GM18907 (cell line): Measurements from ENCODE around the gene MEF2A.
"Not testable (repeated sequence)": the region's sequence is repeated elsewhere in the genome, so short reads cannot be mapped to it uniquely, and the experiment has no call there.

Experiments used
- ATAC-seq: cut with Tn5 transposase; IDR thresholded peaks from one replicate; pipeline ENCODE4 v1.9.1; 2021; ENCODE audit warnings: mild to moderate bottlenecking, moderate library complexity; ENCODE audit not compliant: unreplicated experiment

Gene MEF2A

GRCh38 chr15:99644913-99645542 is 79.2 kb downstream of the MEF2A start:
- ATAC-seq: no peak

DNA sequence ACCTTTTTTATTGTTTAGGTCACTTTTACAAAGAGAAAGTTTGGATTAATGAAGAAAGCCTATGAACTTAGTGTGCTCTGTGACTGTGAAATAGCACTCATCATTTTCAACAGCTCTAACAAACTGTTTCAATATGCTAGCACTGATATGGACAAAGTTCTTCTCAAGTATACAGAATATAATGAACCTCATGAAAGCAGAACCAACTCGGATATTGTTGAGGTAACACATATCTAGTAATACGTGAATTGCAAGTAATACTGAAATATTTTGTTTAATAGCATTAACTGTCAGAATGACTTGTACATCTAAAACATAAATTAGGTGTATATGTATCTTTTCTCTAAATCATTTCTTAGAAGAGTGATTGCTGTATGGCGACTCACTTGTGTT is 79.8 kb downstream of the MEF2A start:
- ATAC-seq: no peak

- ATAC-seq: no peak
Observed at GRCh38 chr15:99645951-99646350, 80.2 kb downstream of the MEF2A start.

DNA sequence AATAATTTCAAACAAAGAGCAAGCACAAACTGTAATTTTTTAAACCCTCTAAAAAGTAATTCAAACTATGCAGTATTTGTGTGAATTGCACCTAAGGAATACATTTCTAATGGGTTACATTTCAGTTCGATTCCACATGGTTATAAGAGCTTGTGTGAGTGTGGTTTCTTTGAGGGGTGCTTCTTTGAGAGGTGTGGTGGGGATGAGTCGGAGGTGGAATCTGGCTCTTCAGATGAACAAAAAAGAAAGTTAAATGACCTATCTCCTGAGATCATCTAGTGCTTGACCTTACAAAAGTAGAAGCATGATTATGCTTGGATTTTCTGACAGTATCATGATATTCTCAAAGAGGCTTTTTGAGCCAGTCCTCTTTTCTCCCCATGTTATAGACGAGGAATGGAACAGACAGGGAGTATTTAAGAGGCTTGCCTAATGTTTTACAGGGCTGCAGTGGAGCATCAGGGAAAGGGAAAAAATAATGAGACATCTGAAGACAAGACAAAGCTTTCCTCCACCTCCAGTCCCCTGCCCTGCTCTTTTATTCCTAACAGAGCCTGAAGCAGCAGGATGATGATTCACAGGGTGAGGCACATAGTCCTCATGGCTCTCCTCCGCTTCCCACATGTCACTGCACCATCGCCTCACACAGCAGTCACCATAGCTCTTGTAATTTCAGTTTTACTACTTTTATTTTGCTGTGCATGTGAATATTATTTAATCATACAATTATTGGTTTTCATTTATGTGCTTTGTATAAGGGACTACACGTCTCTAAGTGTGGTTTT is 85.4 kb downstream of the MEF2A start:
- ATAC-seq: no peak

GRCh38 chr15:99656205-99656604 is 90.4 kb downstream of the MEF2A start:
- no peak for ATAC-seq

DNA sequence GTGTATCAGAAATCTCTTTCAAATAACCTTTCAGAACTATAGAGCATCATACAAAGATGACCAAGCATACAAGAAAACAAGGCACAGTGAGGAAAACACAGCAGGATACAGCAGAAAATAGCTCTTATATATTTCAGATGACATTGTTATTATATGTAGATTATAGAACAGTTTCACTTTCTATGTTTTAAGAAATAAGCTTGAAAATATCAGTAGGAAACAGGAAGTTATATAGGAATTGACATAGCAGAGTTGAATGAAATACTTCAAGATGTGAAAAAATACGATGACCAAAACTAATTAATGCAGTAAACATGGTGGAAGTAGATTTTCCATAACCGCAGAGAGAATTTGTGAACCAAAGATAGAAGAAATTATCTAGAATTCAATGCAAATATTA is 92.2 kb downstream of the MEF2A start:
- no peak for ATAC-seq

- ATAC-seq: no peak
Observed at GRCh38 chr15:99662903-99663302, 97.1 kb downstream of the MEF2A start.

- not testable (repeated sequence) for ATAC-seq
Observed at GRCh38 chr15:99666073-99666472, 100.3 kb downstream of the MEF2A start.

- ATAC-seq: no peak
Observed at GRCh38 chr15:99668533-99669182, 102.9 kb downstream of the MEF2A start.

DNA sequence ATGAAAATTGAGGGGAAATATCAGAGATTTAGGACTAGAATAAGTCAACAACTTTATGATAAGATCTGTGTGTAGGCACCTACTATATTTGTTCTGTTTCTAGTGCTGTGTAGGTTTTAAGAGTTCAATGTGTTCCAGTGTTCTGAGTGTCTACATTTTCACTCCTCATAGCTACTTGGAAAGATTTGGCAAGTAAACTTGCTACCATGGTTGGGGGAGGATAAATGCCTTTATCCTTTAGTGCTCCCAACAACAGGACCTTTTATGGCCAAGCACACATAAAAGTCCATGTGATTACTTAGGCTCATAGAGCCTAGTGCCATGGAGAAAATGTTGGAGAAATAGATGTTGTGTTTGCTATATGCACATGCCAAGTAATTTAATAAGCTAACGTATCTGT is 103.5 kb downstream of the MEF2A start:
- no peak for ATAC-seq

- no peak for ATAC-seq
Observed at GRCh38 chr15:99671926-99672635, 106.3 kb downstream of the MEF2A start.

GRCh38 chr15:99673111-99673510 is 107.3 kb downstream of the MEF2A start:
- no peak for ATAC-seq

GRCh38 chr15:99674279-99674678 is 108.5 kb downstream of the MEF2A start:
- no peak for ATAC-seq

GRCh38 chr15:99677540-99678134 is 111.9 kb downstream of the MEF2A start:
- peak; percentile 68 for ATAC-seq

DNA sequence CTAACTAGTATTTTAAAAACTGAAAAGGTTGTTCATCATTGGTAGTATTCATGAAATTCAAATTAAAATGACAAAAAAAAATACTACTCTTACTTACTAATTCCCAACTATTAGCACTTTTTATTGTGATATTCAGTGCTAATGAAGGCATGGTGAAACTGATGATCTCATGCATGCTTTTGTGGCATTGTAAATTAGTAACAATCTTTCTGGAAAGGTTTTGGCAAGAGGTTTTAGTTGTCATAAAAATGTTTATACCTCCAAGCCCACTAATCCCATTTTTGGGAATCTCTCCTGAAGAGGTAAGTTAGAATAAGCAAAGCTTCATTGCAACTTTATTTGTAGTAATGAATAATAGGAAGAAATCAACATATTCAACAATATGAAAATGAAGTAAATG is 114.5 kb downstream of the MEF2A start:
- no peak for ATAC-seq

DNA sequence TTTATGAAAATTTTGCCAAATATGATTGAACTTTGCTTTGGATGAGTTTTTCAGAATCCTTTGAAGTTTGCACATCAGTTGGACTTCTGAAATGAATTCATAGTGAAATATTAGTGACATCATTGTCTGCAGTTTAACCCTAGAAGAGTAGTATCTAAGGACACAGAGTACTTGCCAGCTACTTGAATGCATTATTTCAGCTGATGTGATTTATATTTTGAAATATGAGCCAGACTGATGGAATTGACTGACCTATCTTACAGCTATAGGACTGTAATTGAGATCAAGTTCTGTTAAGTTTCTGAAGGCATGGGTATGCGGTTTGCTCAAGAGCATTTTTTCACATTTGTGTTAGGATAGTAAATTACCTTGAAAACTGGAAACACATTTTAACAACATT is 116.2 kb downstream of the MEF2A start:
- ATAC-seq: no peak

DNA sequence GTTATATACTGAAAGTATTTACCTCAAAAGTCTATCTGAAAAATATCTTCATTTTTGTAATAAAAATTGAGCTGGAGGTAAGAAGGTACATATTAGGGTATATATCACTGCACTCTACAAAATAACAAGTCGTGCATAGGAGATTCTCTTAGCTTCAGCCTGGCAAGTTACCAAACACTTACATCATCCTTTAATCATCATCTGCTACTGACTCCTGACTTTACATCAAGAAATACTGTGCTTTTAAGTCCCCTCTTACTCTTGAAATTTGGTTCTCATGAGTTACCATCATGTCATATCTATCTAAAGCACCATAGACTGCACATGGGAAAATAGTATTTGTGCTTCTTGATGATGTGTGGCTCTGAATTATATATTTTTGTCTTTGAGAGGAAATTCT is 116.7 kb downstream of the MEF2A start:
- ATAC-seq: no peak

- peak; percentile 64 for ATAC-seq
Observed at GRCh38 chr15:99683000-99683670, 117.4 kb downstream of the MEF2A start.

DNA sequence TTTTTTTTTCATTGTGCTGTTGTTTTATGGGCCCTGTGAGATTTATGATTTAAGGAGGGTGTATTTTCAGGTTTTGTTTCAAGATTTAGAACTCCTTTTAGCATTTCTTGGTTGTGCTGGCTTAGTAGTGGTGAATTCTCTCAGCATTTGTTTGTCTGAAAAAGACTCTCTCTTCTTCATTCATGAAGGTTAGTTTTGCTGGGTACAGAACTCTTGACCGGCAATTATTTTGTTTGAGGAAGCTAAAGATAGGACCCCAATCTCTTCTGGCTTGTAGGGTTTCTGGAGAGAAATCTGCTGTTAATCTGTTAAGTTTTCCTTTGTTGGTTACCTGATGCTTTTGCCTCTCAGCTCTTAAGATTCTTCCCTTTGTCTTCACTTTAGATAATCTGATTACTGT is 120.5 kb downstream of the MEF2A start:
- ATAC-seq: no peak

- ATAC-seq: no peak
Observed at GRCh38 chr15:99692825-99693224, 127.0 kb downstream of the MEF2A start.

- no peak for ATAC-seq
Observed at GRCh38 chr15:99696096-99696495, 130.3 kb downstream of the MEF2A start.
